Measurements from ENCODE around the gene LDLRAD4. TPM values are rescaled to one million over a fixed set of nuclear protein-coding genes. Genes with fewer than 3 reads are reported as not detected.

The LDLRAD4 gene
- total and polyA plus RNA-seq, 11 donors, result 10.4 to 44.0 (median 29.6) TPM

- H3K36me3 ChIP-seq, result peaks cover 0 to 16% (median 0%) of the 10 kb centered on the region in 9 donors
- DNase-seq (no peak), ATAC-seq (no peak)
- TF ChIP-seq POLR2A (IDR thresholded peaks at IDR 0.05), result no peak
- TF ChIP-seq, protein P1, sequence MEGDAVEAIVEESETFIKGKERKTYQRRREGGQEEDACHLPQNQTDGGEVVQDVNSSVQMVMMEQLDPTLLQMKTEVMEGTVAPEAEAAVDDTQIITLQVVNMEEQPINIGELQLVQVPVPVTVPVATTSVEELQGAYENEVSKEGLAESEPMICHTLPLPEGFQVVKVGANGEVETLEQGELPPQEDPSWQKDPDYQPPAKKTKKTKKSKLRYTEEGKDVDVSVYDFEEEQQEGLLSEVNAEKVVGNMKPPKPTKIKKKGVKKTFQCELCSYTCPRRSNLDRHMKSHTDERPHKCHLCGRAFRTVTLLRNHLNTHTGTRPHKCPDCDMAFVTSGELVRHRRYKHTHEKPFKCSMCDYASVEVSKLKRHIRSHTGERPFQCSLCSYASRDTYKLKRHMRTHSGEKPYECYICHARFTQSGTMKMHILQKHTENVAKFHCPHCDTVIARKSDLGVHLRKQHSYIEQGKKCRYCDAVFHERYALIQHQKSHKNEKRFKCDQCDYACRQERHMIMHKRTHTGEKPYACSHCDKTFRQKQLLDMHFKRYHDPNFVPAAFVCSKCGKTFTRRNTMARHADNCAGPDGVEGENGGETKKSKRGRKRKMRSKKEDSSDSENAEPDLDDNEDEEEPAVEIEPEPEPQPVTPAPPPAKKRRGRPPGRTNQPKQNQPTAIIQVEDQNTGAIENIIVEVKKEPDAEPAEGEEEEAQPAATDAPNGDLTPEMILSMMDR (IDR thresholded peaks at IDR 0.05), result no peak
- no peak overlapping the region for H3K27ac ChIP-seq
- intact Hi-C loops (cut with DNase I), result loop anchor here in 2 of 10 donors (10.0 kb wide), 2 partner anchors 499 to 519 kb away; no protein-coding TSS in a partner anchor
- H3K27me3 ChIP-seq, result no peaks in the 10 kb centered on the region
- WGBS, 4 donors, result 68 to 78% (median 72%) methylated on average over 10 of the region's 10 CpGs
- H3K9me3 ChIP-seq, result no peaks in the 10 kb centered on the region
- H3K4me1 ChIP-seq, result peaks cover 0 to 24% (median 2%) of the 10 kb centered on the region in 12 donors
- no peak overlapping the region for H3K4me3 ChIP-seq
Observed at GRCh38 chr18:13623348-13623747, 404.8 kb downstream of the LDLRAD4 start.

- H3K4me1 ChIP-seq, result peaks cover 0 to 22% (median under 1%) of the 10 kb centered on the region in 12 donors
- 92 to 96% (median 95%) methylated on average over 12 to 13 of the region's 13 CpGs for WGBS, 4 donors
- ATAC-seq, result no peak
- no peak overlapping the region for H3K27ac ChIP-seq
- no peak for TF ChIP-seq POLR2A (IDR thresholded peaks at IDR 0.05)
- TF ChIP-seq, protein P1 (IDR thresholded peaks at IDR 0.05), result no peak
- no peaks in the 10 kb centered on the region for H3K9me3 ChIP-seq
- no peak overlapping the region for H3K4me3 ChIP-seq
- no peaks in the 10 kb centered on the region for H3K27me3 ChIP-seq
- H3K36me3 ChIP-seq, result peaks cover 0 to 16% (median 0%) of the 10 kb centered on the region in 9 donors
- intact Hi-C loops (cut with DNase I), result loop anchor here in 2 of 10 donors (10.0 kb wide), 2 partner anchors 499 to 519 kb away; no protein-coding TSS in a partner anchor
- DNase-seq, result no peak
Observed at GRCh38 chr18:13623871-13624270, 405.3 kb downstream of the LDLRAD4 start.

- Histone ChIP-seq H3K9me3 (no peaks in the 10 kb centered on the region), H3K27ac (no peak overlapping the region), H3K36me3 (peaks cover 0 to 16% (median 0%) of the 10 kb centered on the region in 9 donors), H3K4me3 (no peak overlapping the region), H3K4me1 (peaks cover 0 to 24% (median 5%) of the 10 kb centered on the region in 12 donors), H3K27me3 (no peaks in the 10 kb centered on the region)
- 89 to 97% (median 93%) methylated on average over 7 to 11 of the region's 11 CpGs for WGBS, 4 donors
- ATAC-seq, result no peak
- DNase-seq, result no peak
- intact Hi-C loops (cut with DNase I), result loop anchor here in 5 of 10 donors (5.0 to 10.0 kb wide), 6 partner anchors 62 to 520 kb away; partner anchors contain the start of gene LDLRAD4 (in 2 of the 5)
- TF ChIP-seq POLR2A (IDR thresholded peaks at IDR 0.05), result no peak
- TF ChIP-seq, protein P1 (IDR thresholded peaks at IDR 0.05), result no peak
Observed at GRCh38 chr18:13624563-13625237, 406.1 kb downstream of the LDLRAD4 start.

DNA sequence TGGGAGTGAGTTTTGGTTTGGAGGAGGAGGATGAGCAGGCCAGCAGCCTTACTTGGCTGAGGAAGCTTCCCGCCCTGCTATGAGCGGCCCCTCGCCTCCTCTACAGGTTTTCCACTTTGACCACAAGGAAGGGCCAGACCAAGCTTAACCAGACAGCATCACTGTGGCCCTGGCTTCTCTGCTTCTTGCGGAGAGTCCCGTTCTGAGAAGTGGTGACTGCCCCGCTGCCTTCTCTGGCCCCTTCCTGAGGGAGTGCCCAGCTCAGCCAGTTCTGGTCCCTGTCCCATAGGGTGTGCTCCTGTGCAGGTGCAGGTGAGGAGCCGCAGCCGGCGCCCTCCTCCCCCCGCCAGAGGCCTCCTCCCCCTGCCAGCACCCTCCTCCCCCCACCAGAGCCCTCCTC is 406.8 kb downstream of the LDLRAD4 start:
- TF ChIP-seq, protein P1 (IDR thresholded peaks at IDR 0.05), result no peak
- TF ChIP-seq POLR2A (IDR thresholded peaks at IDR 0.05), result no peak
- peaks cover 0 to 16% (median 0%) of the 10 kb centered on the region in 9 donors for H3K36me3 ChIP-seq
- H3K9me3 ChIP-seq, result no peaks in the 10 kb centered on the region
- 90 to 98% (median 92%) methylated on average over 8 to 10 of the region's 10 CpGs for WGBS, 4 donors
- peaks cover 0 to 28% (median 11%) of the 10 kb centered on the region in 12 donors for H3K4me1 ChIP-seq
- intact Hi-C loops (cut with DNase I), result loop anchor here in 5 of 10 donors (5.0 to 10.0 kb wide), 6 partner anchors 63 to 521 kb away; partner anchors contain the start of gene LDLRAD4 (in 2 of the 5)
- no peak overlapping the region for H3K27ac ChIP-seq
- no peak overlapping the region for H3K4me3 ChIP-seq
- DNase-seq (no peak), ATAC-seq (no peak)
- H3K27me3 ChIP-seq, result no peaks in the 10 kb centered on the region
